HCT116 (cell line): ENCODE measurements around the gene TBCD. TPM values are rescaled to one million over a fixed set of nuclear protein-coding genes. Genes with fewer than 3 reads are reported as not detected.

Source experiments
- ATAC-seq: fragments of 200-7000 bp; cut with Tn5 transposase; 2 replicates; pipeline ENCODE4 v1.9.1; 2020; ENCODE audit warnings: mild to moderate bottlenecking, moderate library complexity
- BruUV-seq: library from RNA; stranded (reverse); fragments of 400-500 nt; replicated peaks from 2 replicates; lab custom pipeline; 2021; lab: Mats Ljungman, UMichigan
- CTCF ChIA-PET: fragments of 300-600 bp; sonication (Branson Sonifier 250); formaldehyde crosslinking; loops from one replicate; lab custom pipeline; 2021; ENCODE audit warnings: antibody characterized with exemption; lab: Charles Lee
- POLR2A ChIA-PET: fragments of 300-600, 350-600 bp; sonication (Branson Sonifier 250); formaldehyde crosslinking; loops from one replicate; lab custom pipeline; 2021; ENCODE audit warnings: antibody characterized with exemption; lab: Charles Lee
- RAD21 ChIA-PET, 2 experiments: fragments of 300-600 bp; sonication (Branson Sonifier 250); formaldehyde crosslinking; loops; one replicate each; lab custom pipeline; 2023; ENCODE audit warnings: low total read pairs in 2 of 2; ENCODE audit not compliant: uncharacterized antibody in 2 of 2, unreplicated experiment in 2 of 2, low non-redundant PET in 1 of 2; lab: Charles Lee
- DNase-seq: peaks from one replicate; pipeline ENCODE4 v3.0.0-alpha.2; 2010; ENCODE audit warnings: low read depth, low spot score
- H2AFZ ChIP-seq: fragments of 200-600 bp; shearing (Covaris generic), sonication (generic); 2 replicates; pipeline ENCODE4 v1.6.1; 2017; ENCODE audit warnings: low read depth, mixed run types, mixed read lengths, antibody characterized with exemption, low read length; ENCODE audit not compliant: poor library complexity, severe bottlenecking
- H3K27ac ChIP-seq: 2 replicates; pipeline ENCODE4 v1.5.1; 2012; ENCODE audit warnings: low read depth, low read length
- H3K27me3 ChIP-seq: fragments of 200-600 bp; sonication (generic); 2 replicates; pipeline ENCODE4 v1.6.1; 2016; ENCODE audit warnings: mixed run types, low read length, mixed read lengths; ENCODE audit not compliant: insufficient read depth
- H3K36me3 ChIP-seq, 2 experiments: fragments of 200-500 bp in 1 of 2; fragments of 200-600 bp in 1 of 2; sonication (Bioruptor generic) in 1 of 2; sonication (generic) in 1 of 2; 2 replicates each; pipeline versions ENCODE4 v1.5.1 to v1.6.1; 2014 to 2016; ENCODE audit warnings: low read length in 2 of 2, inconsistent platforms in 1 of 2, mixed read lengths in 1 of 2, mixed run types in 1 of 2; ENCODE audit not compliant: insufficient read depth in 2 of 2, control insufficient read depth in 1 of 2
- H3K4me1 ChIP-seq, 2 experiments: fragments of 200-600 bp in 1 of 2; sonication (generic) in 1 of 2; 2 replicates each; pipeline versions ENCODE4 v1.5.1 to v1.6.1; 2012 to 2017; ENCODE audit warnings: low read length in 2 of 2, inconsistent platforms in 1 of 2, mild to moderate bottlenecking in 1 of 2, mixed read lengths in 1 of 2, mixed run types in 1 of 2, moderate library complexity in 1 of 2; ENCODE audit not compliant: insufficient read depth in 2 of 2, control insufficient read depth in 1 of 2
- H3K4me2 ChIP-seq: fragments of 200-600 bp; sonication (generic); 2 replicates; pipeline ENCODE4 v1.6.1; 2017; ENCODE audit warnings: mixed run types, low read length, mixed read lengths
- H3K4me3 ChIP-seq, 2 experiments: fragments of 200-600 bp in 1 of 2; sonication (generic) in 1 of 2; replicated peaks in 1 of 2; 2 replicates each; pipeline ENCODE4 v1.5.1; 2011 to 2016; ENCODE audit warnings: low read length in 2 of 2, control low read depth in 1 of 2, low read depth in 1 of 2, mild to moderate bottlenecking in 1 of 2, mixed read lengths in 1 of 2, mixed run types in 1 of 2
- H3K79me2 ChIP-seq: fragments of 200-600 bp; sonication (generic); 2 replicates; pipeline ENCODE4 v1.6.1; 2017; ENCODE audit warnings: mild to moderate bottlenecking, mixed run types, low read length, moderate library complexity, mixed read lengths; ENCODE audit not compliant: insufficient read depth
- H3K9ac ChIP-seq: fragments of 200-600 bp; sonication (generic); 2 replicates; pipeline ENCODE4 v1.6.1; 2016; ENCODE audit warnings: low read length, mixed read lengths
- H3K9me2 ChIP-seq: fragments of 200-600 bp; sonication (generic), shearing (Covaris generic); 2 replicates; pipeline ENCODE4 v1.6.1; 2017; ENCODE audit warnings: mixed run types, mild to moderate bottlenecking, moderate library complexity; ENCODE audit not compliant: insufficient read depth
- H3K9me3 ChIP-seq, 2 experiments: fragments of 200-500 bp in 1 of 2; fragments of 200-600 bp in 1 of 2; sonication (Bioruptor generic) in 1 of 2; sonication (generic) in 1 of 2; 2 replicates each; pipeline ENCODE4 v1.6.1; 2014 to 2017; ENCODE audit warnings: low read length in 2 of 2, mixed read lengths in 2 of 2, inconsistent platforms in 1 of 2, low read depth in 1 of 2, mild to moderate bottlenecking in 1 of 2, mixed run types in 1 of 2, moderate library complexity in 1 of 2; ENCODE audit not compliant: control insufficient read depth in 1 of 2, insufficient read depth in 1 of 2
- H4K20me1 ChIP-seq: fragments of 200-600 bp; sonication (generic), shearing (Covaris generic); 2 replicates; pipeline ENCODE4 v1.6.1; 2017; ENCODE audit warnings: mixed run types, mild to moderate bottlenecking, moderate library complexity; ENCODE audit not compliant: insufficient read depth
- CBX3 ChIP-seq: IDR thresholded peaks from 2 replicates; pipeline ENCODE4 v1.6.1; 2012; ENCODE audit warnings: low read depth
- CEBPB ChIP-seq: IDR thresholded peaks from 2 replicates; pipeline ENCODE4 v1.6.1; 2012; ENCODE audit warnings: low read depth
- EZH2 ChIP-seq: fragments of 200-600 bp; sonication (generic); IDR thresholded peaks from 2 replicates; pipeline ENCODE4 v1.6.1; 2017; ENCODE audit warnings: antibody characterized with exemption, mixed run types
- EZH2phosphoT487 ChIP-seq: fragments of 200-600 bp; IDR thresholded peaks from 2 replicates; pipeline ENCODE4 v1.6.1; 2018; ENCODE audit warnings: antibody characterized with exemption, borderline replicate concordance
- JUND ChIP-seq: IDR thresholded peaks from 2 replicates; pipeline ENCODE4 v1.6.1; 2012
- POLR2A ChIP-seq: IDR thresholded peaks from 2 replicates; pipeline ENCODE4 v1.7.0; 2011; ENCODE audit warnings: borderline replicate concordance; ENCODE audit not compliant: insufficient read depth, insufficient read length; ENCODE audit errors: extremely low read depth
- POLR2AphosphoS5 ChIP-seq: IDR thresholded peaks from 2 replicates; pipeline ENCODE4 v1.6.1; 2011; ENCODE audit warnings: mild to moderate bottlenecking, low read depth, low read length, moderate library complexity
- TCF7L2 ChIP-seq: IDR thresholded peaks from 2 replicates; pipeline ENCODE4 v1.7.0; 2011; ENCODE audit warnings: borderline replicate concordance, inconsistent platforms; ENCODE audit not compliant: insufficient read depth, insufficient read length; ENCODE audit errors: extremely low read depth
- ZFX ChIP-seq: fragments of 450-650 bp; IDR thresholded peaks from 2 replicates; pipeline ENCODE4 v1.6.1; 2017
- ZNF274 ChIP-seq: fragments of 200-500 bp; sonication (Bioruptor generic); IDR thresholded peaks from 2 replicates; pipeline ENCODE4 v1.6.1; 2014; ENCODE audit warnings: mild to moderate bottlenecking, low read depth, low read length, inconsistent platforms
- intact Hi-C: fragments of 100-400 bp; cut with micrococcal nuclease; formaldehyde crosslinking; loops from 2 replicates; pipeline ENCODE4 v1.10.0; 2022
- total RNA-seq: library from RNA; stranded (reverse); gene quantifications from one replicate; pipeline ENCODE4 v1.2.1, GENCODE V29; 2021; ENCODE audit not compliant: unreplicated experiment
- TF ChIP-seq, protein P1 (sequence below), 3 experiments: fragments of 200-600 bp in 1 of 3; sonication (generic) in 1 of 3; IDR thresholded peaks in 2 of 3; conservative IDR thresholded peaks in 1 of 3; 2 replicates each; pipeline ENCODE4 v1.5.1; 2012 to 2017; ENCODE audit warnings: low read depth in 2 of 3, low read length in 2 of 3, antibody characterized with exemption in 1 of 3, borderline replicate concordance in 1 of 3, control low read depth in 1 of 3, mild to moderate bottlenecking in 1 of 3, mixed read lengths in 1 of 3, mixed run types in 1 of 3, moderate library complexity in 1 of 3; ENCODE audit not compliant: insufficient read depth in 1 of 3

TBCD gene
- total RNA-seq, 1 experiment from 2014 or later, result 152 TPM

- peaks cover 27 to 42% of the 10 kb centered on the region in 2 experiments for H3K36me3 ChIP-seq
Measured at GRCh38 chr17:82729479-82730260, 22.2 kb upstream of the TBCD start.

More at GRCh38 chr17:82729479-82730260, 22.2 kb upstream of the TBCD start:
- Histone ChIP-seq H3K4me3 (no peak overlapping the region), H3K79me2 (no peaks in the 10 kb centered on the region), H3K4me2 (no peak overlapping the region), H4K20me1 (no peaks in the 10 kb centered on the region)
- BruUV-seq, result no TSS peak
- RAD21 ChIA-PET, result no interaction called here
- no peak for ATAC-seq
- TF ChIP-seq POLR2AphosphoS5 (no peak), JUND (no peak), CBX3 (no peak), POLR2A (no peak), TCF7L2 (no peak), EZH2phosphoT487 (no peak), CEBPB (no peak), EZH2 (no peak), ZNF274 (no peak), ZFX (no peak)
- TF ChIP-seq, protein P1, sequence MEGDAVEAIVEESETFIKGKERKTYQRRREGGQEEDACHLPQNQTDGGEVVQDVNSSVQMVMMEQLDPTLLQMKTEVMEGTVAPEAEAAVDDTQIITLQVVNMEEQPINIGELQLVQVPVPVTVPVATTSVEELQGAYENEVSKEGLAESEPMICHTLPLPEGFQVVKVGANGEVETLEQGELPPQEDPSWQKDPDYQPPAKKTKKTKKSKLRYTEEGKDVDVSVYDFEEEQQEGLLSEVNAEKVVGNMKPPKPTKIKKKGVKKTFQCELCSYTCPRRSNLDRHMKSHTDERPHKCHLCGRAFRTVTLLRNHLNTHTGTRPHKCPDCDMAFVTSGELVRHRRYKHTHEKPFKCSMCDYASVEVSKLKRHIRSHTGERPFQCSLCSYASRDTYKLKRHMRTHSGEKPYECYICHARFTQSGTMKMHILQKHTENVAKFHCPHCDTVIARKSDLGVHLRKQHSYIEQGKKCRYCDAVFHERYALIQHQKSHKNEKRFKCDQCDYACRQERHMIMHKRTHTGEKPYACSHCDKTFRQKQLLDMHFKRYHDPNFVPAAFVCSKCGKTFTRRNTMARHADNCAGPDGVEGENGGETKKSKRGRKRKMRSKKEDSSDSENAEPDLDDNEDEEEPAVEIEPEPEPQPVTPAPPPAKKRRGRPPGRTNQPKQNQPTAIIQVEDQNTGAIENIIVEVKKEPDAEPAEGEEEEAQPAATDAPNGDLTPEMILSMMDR (IDR thresholded peaks at IDR 0.05 in 2 of 3, conservative IDR thresholded peaks at IDR 0.05 in 1 of 3; ENCODE audit: borderline replicate concordance in 1 of 3, insufficient read depth in 1 of 3, low read depth in 2 of 3, low read length in 2 of 3), result no peak
- TF ChIP-seq, all 23 proteins: peak for 0
- Histone ChIP-seq H3K4me1 (no peaks in the 10 kb centered on the region), H3K9me2 (no peaks in the 10 kb centered on the region), H2AFZ (no peak overlapping the region), H3K9me3 (peaks cover 10 to 15% of the 10 kb centered on the region in 2 experiments; a peak in 3 of 4 replicates), H3K27ac (no peak overlapping the region), H3K27me3 (no peaks in the 10 kb centered on the region), H3K9ac (no peak overlapping the region)
- ChIA-PET CTCF (no interaction called here), POLR2A (no interaction called here)
- intact Hi-C loops, result no loop called here
- no peak for DNase-seq
